ENCODE measurements around the gene TWNK.
"Not testable (repeated sequence)": the region's sequence is repeated elsewhere in the genome, so short reads cannot be mapped to it uniquely, and the experiment has no call there.

The TWNK gene

GRCh38 chr10:100975397-100975796 lies 11.9 kb upstream of the TWNK start:
- DNase-seq, result not testable (repeated sequence)

DNA sequence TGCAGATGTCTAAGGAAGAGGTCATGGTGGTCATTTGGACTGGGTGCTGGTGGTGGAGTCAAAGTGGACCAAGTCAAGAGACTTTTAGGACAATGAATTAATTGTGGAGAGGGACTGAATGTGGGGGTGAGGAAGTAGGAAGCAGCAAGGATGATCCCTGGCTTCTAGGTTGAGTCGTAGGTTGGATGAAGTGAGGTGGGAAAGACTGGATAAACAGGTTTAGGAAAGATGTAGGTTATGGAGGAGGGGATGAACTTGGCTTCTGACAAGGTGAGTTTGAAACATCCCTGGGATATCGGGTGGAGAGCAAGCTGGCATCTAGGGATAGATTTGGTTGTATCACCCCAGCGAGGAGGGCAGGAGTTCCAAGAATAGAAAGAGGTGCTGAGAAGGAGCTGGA lies 10.4 kb upstream of the TWNK start:
- no peak for DNase-seq

DNA sequence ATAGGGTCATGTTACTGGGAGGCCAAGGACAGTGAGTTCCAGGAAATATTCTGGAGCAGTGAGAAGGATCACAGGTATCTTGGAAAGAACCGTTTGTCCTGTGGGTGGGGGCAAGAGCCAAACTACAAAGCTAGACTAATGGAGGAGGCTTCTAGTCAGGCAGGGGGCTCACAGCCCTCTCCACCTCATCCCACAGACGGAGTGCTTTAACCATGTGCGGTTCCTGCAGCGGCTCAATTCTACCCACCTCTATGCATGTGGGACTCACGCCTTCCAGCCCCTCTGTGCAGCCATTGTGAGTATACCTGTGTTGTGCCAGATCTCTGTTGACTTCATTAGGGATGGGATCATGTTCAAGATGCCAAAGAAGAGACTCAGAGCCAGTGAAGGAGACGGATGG lies 9.9 kb upstream of the TWNK start:
- DNase-seq, result no peak

GRCh38 chr10:100978121-100978900 lies 9.0 kb upstream of the TWNK start:
- DNase-seq, result no peak

GRCh38 chr10:100978901-100979195 lies 8.5 kb upstream of the TWNK start:
- DNase-seq, result no peak

DNA sequence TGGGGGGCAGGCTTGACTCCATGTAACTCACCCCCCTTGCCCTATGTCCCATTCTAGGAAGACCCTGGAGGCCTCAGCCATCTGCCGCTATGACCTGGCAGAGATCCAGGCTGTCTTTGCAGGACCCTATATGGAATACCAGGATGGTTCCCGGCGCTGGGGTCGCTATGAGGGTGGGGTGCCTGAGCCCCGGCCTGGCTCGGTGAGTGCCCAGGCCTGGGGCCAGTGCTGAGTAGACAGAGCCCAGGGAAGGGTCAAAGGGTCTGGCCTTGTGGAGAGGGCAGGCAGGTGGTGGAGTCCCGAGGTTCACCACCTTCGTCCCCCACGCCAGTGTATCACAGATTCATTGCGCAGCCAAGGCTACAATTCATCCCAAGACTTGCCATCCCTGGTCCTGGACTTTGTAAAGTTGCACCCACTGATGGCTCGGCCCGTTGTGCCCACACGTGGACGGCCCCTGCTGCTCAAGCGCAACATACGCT lies 7.5 kb upstream of the TWNK start:
- DNase-seq, result no peak

GRCh38 chr10:100980311-100980710 lies 7.0 kb upstream of the TWNK start:
- no peak for DNase-seq

DNA sequence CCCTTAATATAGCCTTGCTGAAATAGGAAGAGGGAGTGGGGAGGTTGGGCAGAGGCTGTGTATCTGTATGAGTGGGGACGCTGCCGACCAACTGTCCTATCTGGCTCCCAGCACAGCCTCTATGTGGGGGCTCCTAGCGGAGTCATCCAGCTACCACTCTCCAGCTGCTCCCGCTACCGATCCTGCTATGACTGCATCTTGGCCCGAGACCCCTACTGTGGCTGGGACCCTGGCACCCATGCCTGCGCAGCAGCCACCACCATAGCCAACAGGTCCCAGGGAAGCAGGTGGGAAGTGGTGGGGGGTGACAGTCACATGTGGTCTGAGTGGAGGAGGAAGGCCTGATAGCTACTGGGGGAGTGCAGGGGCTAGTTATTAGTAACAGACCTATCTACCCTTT lies 6.6 kb upstream of the TWNK start:
- DNase-seq, result no peak

DNA sequence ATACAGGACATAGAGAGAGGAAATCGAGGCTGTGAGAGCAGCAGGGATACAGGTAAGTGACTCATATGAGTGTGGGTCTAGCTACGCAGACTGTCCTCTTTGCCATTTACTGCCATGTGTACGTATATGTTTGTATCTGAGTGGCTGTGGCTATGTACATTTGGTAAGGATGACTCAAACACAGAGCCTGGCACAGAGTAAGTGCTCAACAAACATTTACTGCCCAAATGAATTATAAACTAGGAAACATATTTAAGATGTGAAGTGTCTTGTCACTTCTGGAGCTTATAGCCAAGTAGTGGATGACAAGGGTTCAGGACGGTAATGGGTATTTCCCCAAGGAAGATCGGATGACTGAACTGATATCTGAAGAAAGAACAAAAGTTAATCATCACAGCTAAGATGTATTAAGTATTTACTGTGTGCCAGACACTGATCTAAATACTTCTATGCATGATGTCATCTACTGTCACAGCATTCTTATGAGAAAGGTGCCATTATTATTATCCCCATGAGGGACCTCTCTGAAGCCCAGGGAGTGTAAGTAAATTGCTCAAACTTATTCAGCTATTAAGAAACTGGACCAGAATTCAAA lies 6.1 kb upstream of the TWNK start:
- no peak for DNase-seq

- DNase-seq, result no peak
Observed at GRCh38 chr10:100982916-100983830, 4.2 kb upstream of the TWNK start.

DNA sequence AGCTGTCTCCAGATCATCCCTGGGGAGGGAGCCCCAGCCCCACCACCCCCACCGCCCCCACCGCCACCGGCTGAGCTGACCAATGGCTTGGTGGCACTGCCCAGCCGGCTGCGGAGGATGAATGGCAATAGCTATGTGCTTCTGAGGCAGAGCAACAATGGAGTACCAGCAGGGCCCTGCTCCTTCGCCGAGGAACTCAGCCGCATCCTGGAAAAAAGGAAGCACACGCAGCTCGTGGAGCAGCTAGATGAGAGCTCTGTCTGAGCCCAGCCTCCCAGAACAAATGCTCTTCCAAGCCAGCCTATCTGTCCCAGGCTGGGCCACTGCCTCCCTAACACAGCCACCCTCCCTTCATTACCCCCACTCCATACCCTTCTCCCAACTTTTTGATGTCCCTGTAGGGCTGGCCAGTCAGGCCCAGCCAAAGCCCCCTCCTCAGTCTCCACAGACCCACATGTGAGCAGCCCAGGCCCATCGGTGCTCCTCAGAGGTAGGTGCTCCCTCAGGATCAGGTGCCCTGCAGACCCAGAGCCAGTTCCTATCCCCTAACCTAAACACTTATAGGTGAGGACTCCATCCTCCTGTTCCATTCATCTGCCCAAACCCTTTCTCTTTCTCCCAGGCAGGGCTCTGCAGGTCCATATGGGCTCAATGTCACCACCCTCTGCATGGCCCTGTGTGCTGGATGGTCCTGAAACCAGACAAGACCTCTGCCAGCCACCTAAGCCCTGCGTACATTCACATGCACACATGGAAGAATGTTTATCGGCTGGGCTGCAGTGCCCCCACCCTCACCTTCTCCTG lies 3.3 kb upstream of the TWNK start:
- DNase-seq, result no peak

DNA sequence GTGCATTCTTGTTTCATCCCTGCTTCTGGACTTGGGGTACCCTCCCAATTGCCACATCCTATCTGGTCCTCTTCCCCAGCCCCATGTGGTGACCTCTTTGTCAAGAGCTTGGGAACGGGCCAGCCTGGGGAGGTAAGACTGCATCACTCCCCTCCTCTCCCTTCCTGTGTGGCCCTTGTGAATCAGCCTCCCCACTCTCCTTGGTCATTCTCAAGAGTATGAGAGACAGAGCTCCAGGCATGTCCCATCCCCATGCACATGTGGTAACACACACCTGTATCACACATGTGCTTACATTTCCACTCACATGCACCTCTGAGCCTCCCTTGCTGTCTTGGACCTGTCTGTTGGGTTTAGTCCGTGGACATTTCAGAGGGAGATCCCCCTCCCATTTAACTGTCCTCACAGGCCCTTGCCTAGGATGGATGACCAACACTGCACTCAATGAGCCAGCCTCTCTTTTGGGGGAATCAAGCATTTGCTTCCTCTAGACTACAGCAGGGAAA lies 2.6 kb upstream of the TWNK start:
- DNase-seq, result no peak

DNA sequence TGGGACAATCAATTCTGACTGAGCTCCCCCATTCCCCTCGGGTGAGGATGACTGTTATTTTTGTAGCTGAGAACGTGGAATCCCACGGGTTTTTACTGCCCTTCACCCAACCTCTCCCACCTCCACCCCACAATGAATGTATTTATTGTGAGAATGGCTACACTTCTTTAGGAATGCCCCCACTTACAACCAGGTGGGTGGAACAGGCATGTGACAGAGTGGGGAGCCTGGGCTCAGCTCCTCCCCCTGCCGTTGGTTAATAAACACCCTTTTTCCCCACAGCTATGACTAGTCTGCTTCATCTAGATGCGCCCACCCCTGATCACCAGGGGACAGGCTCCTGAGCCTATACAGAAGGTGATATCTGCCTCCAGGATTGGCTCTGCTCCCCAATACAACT lies 2.0 kb upstream of the TWNK start:
- no peak for DNase-seq

GRCh38 chr10:100986623-100986951 lies 756 bp upstream of the TWNK start:
- no peak for DNase-seq

DNA sequence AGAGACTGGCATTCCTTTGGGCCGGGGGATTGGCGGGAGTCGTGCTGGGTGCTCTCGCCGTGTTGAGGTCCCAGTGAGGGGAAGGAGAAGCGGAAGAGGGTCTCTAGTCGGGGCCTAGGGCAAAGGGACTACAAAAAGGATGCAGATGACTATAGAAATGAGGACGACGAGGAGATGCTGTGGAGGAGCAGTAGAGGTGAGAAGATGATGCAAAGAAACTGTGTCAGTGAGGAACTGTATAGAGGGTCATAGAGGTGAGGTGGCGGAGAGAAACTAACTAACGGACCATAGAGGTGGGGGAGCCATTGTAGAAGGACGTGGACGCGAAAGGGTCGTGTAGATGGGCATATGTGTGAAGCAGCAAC lies 324 bp downstream of the TWNK start:
- DNase-seq, result no peak

- no peak for DNase-seq
Observed at GRCh38 chr10:100988166-100988565, 823 bp downstream of the TWNK start.

GRCh38 chr10:100989088-100989487 lies 1.7 kb downstream of the TWNK start:
- no peak for DNase-seq

- DNase-seq, result no peak
Observed at GRCh38 chr10:100993986-100994708, 6.8 kb downstream of the TWNK start.

GRCh38 chr10:100995181-100995580 lies 7.8 kb downstream of the TWNK start:
- no peak for DNase-seq

DNA sequence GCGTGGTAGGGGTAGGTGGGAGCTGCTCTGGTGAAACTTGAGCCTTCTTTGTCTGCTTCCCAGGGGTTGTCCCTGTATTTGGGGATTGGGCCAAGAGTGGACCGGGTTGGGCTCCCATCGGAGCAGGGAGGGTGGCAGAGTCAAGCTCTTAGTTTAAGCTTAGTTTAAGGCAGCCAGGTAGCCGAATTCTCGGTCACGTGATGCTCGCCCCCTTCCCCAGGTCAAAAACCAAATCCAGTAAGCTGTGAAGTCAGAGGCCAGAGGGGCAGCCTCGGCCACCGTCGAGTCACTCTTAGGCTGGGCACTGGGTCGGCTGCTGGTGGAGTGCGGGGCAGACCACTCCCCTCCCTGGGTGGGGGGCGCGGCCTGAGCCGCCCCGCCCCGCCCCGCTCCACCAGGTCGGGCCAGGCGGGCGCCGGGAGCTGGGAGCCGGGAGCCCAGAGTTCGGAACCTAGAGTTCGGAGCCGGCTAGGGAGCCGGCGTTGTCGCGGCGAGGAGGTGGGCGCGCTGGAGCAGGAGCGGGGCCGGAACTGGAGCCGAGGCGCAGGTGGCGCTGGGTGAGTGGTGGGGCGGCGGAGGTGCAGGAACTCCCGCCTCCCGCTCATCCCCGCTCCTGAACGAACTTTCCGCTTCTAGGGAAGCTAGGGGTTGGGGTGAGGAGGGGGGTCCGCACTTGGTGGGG lies 9.5 kb downstream of the TWNK start:
- peak; percentile 32 for DNase-seq

DNA sequence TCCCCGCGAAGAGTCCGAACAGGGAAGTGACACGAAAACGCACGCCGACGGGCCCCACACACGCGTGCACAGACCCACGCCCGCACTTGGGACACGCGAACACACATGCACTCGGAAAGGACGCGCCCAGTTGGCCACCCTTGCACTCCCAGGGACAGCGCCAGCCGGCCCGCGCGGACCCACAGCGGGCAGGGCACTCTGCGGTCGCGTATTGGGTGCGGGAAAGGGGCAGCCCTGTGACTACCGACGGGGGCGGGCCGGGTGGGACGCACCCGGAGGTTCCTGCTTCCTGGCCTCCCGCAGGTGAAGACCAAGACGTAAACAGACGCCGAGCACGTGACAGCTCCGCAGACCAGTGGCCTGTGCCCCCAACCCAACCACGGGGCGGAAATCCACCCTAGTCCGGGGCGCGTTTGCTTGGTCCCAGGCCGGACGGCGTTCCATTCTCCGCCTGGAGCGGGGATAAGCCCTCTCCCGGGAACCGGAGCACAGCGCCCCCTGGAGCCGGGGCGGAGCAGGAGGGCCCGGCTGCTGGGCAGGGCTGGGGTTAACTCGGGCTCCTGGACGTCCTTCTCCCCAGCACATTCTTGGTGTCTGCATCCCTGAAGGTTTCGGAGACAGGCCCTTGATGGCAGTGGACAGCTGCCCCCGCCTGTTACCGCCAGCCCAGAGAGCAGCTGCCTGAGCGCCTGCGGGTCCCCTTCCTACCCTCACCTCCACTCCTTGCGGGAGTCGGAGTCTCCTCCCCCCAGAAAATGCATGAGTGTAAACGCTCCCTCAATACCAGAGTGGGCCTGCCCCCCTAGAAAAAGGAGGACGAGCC lies 10.2 kb downstream of the TWNK start:
- DNase-seq, result peak; percentile 69

Data from CD4-positive, alpha-beta T cell treated with Interleukin-10 for 1 hour (primary cell).